ENCODE results near the gene CALHM2. TPM values are rescaled to one million over a fixed set of nuclear protein-coding genes. Genes with fewer than 3 reads are reported as not detected.

CALHM2 gene
- total and polyA plus RNA-seq, 5 experiments from 2014 or later = 3.0 to 22.4 (median 16.8) TPM

Other genes with a start within 250 kb of the CALHM2 start
- gene RPEL1, start 206.5 kb downstream of the CALHM2 start, total RNA-seq = not detected
- gene RPEL1, start 206.5 kb downstream of the CALHM2 start, polyA plus RNA-seq = not detected
- not detected for gene INA, start 175.2 kb downstream of the CALHM2 start, total RNA-seq
- not detected for gene INA, start 175.2 kb downstream of the CALHM2 start, polyA plus RNA-seq
- gene PCGF6, start 101.2 kb downstream of the CALHM2 start, total RNA-seq = 1 to 10 TPM; 7.9 to 8.1 TPM
- 1 to 10 TPM; 4.4 to 7.2 (median 5.3) TPM for gene PCGF6, start 101.2 kb downstream of the CALHM2 start, polyA plus RNA-seq
- gene TAF5, start 84.4 kb downstream of the CALHM2 start, total RNA-seq = 1 to 10 TPM; 6.2 to 6.6 TPM
- gene TAF5, start 84.4 kb downstream of the CALHM2 start, polyA plus RNA-seq = 1 to 10 TPM; 1.3 to 3.7 (median 2.6) TPM
- 100 to 1,000 TPM; 140 to 146 TPM for gene ATP5MK, start 55.9 kb downstream of the CALHM2 start, total RNA-seq
- gene ATP5MK, start 55.9 kb downstream of the CALHM2 start, polyA plus RNA-seq = 100 to 1,000 TPM; 385 to 601 (median 461) TPM
- 10 to 100 TPM; 40.3 to 44.2 TPM for gene PDCD11, start 55.7 kb downstream of the CALHM2 start, total RNA-seq
- 10 to 100 TPM in 1 of 3 donors, 1 to 10 TPM in 2; 8.6 to 14.9 (median 9.9) TPM for gene PDCD11, start 55.7 kb downstream of the CALHM2 start, polyA plus RNA-seq
- gene CALHM1, start 6.5 kb upstream of the CALHM2 start, total RNA-seq = not detected
- under 1 TPM in 1 of 3 donors, not detected in 2; 0.05 TPM for gene CALHM1, start 6.5 kb upstream of the CALHM2 start, polyA plus RNA-seq
- gene CALHM3, start 26.9 kb upstream of the CALHM2 start, total RNA-seq = not detected
- gene CALHM3, start 26.9 kb upstream of the CALHM2 start, polyA plus RNA-seq = not detected
- 1 to 10 TPM; 1.2 to 1.3 TPM for gene NEURL1, start 41.3 kb upstream of the CALHM2 start, total RNA-seq
- under 1 TPM; 0.17 to 0.73 (median 0.72) TPM for gene NEURL1, start 41.3 kb upstream of the CALHM2 start, polyA plus RNA-seq